DOHH2 (cell line): ENCODE data around the gene CNDP1.

ENCODE experiments used
- EZH2phosphoT487 ChIP-seq: fragments of 200-600 bp; sonication (generic); IDR thresholded peaks from 2 replicates; pipeline ENCODE4 v1.6.1; 2017; ENCODE audit warnings: borderline replicate concordance, mild to moderate bottlenecking, antibody characterized with exemption, low read length, moderate library complexity, mixed read lengths
- TF ChIP-seq, protein P1 (sequence below): fragments of 200-600 bp; sonication (generic); IDR thresholded peaks from one replicate; pipeline ENCODE4 v1.5.1; 2014; ENCODE audit warnings: antibody characterized with exemption, mild to moderate bottlenecking, low read depth, low read length; ENCODE audit not compliant: poor library complexity, severe bottlenecking

DNA sequence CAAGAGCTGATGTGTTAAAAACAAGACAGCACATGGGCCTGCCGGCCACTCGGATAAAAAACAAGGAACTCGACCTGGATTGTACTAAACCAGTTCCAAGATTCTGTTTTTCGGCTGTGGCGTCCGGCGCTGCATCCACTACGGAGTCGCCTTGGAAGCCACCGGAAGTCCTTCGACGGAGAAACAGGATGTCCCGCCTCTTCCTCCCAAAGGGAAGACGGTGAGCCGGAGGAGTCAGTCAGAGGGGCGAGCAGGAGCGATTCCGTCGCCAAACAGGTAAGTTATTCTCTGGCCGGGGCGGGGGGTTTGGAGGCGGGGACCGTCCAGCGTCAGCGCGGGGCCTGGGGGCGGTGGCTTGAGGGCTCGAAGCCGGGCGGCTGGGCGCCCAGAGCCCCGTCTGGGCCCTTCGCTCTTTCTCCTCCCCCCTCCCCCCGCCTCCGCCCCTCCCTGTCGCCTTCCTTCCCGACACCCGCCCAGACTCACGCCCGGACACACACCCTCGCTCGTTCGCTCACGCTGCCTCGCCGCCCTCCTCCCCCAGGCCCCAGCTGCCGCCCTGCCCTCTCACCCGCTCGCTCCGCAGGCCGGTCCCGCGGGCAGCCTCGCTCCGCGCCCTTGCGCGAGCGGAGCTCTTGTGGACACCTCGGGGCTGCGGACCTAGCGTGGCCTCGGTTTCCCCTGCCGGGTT, 63.5 kb downstream of the CNDP1 start, which contains the start of gene ZNF407:
- TF ChIP-seq, protein P1, sequence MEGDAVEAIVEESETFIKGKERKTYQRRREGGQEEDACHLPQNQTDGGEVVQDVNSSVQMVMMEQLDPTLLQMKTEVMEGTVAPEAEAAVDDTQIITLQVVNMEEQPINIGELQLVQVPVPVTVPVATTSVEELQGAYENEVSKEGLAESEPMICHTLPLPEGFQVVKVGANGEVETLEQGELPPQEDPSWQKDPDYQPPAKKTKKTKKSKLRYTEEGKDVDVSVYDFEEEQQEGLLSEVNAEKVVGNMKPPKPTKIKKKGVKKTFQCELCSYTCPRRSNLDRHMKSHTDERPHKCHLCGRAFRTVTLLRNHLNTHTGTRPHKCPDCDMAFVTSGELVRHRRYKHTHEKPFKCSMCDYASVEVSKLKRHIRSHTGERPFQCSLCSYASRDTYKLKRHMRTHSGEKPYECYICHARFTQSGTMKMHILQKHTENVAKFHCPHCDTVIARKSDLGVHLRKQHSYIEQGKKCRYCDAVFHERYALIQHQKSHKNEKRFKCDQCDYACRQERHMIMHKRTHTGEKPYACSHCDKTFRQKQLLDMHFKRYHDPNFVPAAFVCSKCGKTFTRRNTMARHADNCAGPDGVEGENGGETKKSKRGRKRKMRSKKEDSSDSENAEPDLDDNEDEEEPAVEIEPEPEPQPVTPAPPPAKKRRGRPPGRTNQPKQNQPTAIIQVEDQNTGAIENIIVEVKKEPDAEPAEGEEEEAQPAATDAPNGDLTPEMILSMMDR: no peak
- TF ChIP-seq EZH2phosphoT487: no peak
